ENCODE results near the gene PITPNB.

Gene PITPNB

DNA sequence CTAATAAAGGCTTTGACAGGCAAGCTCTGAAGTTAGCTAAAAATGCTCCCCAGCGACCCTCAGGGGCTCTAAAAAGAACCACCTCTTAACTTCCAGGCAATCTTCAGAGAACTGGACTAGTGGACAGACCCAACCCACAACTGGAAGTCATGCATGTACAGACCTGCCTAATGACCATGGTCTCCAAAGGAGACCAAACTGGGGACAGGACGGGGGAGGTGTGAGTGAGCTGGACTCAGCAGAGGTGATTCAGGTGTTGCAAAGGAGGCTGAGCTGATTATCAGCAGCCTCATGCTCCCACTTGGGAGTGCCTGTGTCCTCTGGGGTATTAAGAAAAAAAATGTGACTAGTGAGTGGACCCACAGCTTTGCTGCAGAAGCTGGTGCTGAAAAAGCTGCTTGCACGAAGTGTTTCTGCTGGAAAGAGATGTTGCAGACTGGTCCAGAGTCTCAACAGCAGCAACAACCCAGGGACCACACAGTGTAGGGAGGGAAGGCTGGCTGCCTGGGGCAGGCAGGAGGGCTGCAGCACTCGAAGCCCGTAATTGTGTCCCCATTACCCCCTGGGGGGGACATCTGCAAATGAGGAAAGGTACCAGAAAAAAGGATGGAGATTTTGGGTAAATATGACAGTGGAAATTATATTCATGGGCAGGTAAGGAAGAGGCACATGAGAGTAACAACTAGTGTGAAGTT, 35.3 kb downstream of the PITPNB start:
- no peak overlapping the region for H3K9ac ChIP-seq (ENCODE audit: low read length)
- H3K4me2 ChIP-seq (ENCODE audit: low read length), result no peak overlapping the region
- TF ChIP-seq, protein P1, sequence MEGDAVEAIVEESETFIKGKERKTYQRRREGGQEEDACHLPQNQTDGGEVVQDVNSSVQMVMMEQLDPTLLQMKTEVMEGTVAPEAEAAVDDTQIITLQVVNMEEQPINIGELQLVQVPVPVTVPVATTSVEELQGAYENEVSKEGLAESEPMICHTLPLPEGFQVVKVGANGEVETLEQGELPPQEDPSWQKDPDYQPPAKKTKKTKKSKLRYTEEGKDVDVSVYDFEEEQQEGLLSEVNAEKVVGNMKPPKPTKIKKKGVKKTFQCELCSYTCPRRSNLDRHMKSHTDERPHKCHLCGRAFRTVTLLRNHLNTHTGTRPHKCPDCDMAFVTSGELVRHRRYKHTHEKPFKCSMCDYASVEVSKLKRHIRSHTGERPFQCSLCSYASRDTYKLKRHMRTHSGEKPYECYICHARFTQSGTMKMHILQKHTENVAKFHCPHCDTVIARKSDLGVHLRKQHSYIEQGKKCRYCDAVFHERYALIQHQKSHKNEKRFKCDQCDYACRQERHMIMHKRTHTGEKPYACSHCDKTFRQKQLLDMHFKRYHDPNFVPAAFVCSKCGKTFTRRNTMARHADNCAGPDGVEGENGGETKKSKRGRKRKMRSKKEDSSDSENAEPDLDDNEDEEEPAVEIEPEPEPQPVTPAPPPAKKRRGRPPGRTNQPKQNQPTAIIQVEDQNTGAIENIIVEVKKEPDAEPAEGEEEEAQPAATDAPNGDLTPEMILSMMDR (IDR thresholded peaks at IDR 0.05; ENCODE audit: low read length), result no peak
- TF ChIP-seq EZH2 (IDR thresholded peaks at IDR 0.05; ENCODE audit: borderline replicate concordance, low read length), result no peak
- H3F3A ChIP-seq (ENCODE audit: insufficient read depth, low read length), result no peaks in the 10 kb centered on the region
- no peaks in the 10 kb centered on the region for H3K9me2 ChIP-seq (ENCODE audit: low read depth, low read length)
- H2AFZ ChIP-seq (ENCODE audit: low read length), result no peak overlapping the region
- H3K27me3 ChIP-seq (ENCODE audit: insufficient read depth, low read length), result no peaks in the 10 kb centered on the region
- no peak overlapping the region for H3K27ac ChIP-seq (ENCODE audit: low read depth, low read length, poor library complexity, severe bottlenecking)
- H3K9me3 ChIP-seq (ENCODE audit: low read length), result no peaks in the 10 kb centered on the region
- H3K79me2 ChIP-seq (ENCODE audit: insufficient read depth, low read length), result no peaks in the 10 kb centered on the region
- peaks cover 43% of the 10 kb centered on the region for H3K36me3 ChIP-seq (ENCODE audit: insufficient read depth, low read length)
- H3K4me1 ChIP-seq (ENCODE audit: insufficient read depth, low read length, severe bottlenecking), result no peaks in the 10 kb centered on the region
- H3K4me3 ChIP-seq (ENCODE audit: low read depth, low read length, poor library complexity, severe bottlenecking), result no peak overlapping the region
- no peaks in the 10 kb centered on the region for H4K20me1 ChIP-seq (ENCODE audit: insufficient read depth, low read length)

- Histone ChIP-seq H3K4me1 (ENCODE audit: insufficient read depth, low read length, severe bottlenecking) (no peaks in the 10 kb centered on the region), H3K36me3 (ENCODE audit: insufficient read depth, low read length) (peaks cover 32% of the 10 kb centered on the region), H3K9ac (ENCODE audit: low read length) (no peak overlapping the region), H3K9me3 (ENCODE audit: low read length) (no peaks in the 10 kb centered on the region), H3F3A (ENCODE audit: insufficient read depth, low read length) (no peaks in the 10 kb centered on the region), H3K27me3 (ENCODE audit: insufficient read depth, low read length) (no peaks in the 10 kb centered on the region), H3K27ac (ENCODE audit: low read depth, low read length, poor library complexity, severe bottlenecking) (no peak overlapping the region), H4K20me1 (ENCODE audit: insufficient read depth, low read length) (no peaks in the 10 kb centered on the region), H3K79me2 (ENCODE audit: insufficient read depth, low read length) (no peaks in the 10 kb centered on the region), H3K4me3 (ENCODE audit: low read depth, low read length, poor library complexity, severe bottlenecking) (no peak overlapping the region), H3K9me2 (ENCODE audit: low read depth, low read length) (no peaks in the 10 kb centered on the region), H3K4me2 (ENCODE audit: low read length) (no peak overlapping the region), H2AFZ (ENCODE audit: low read length) (no peak overlapping the region)
- no peak for TF ChIP-seq EZH2 (IDR thresholded peaks at IDR 0.05; ENCODE audit: borderline replicate concordance, low read length)
- TF ChIP-seq, protein P1 (IDR thresholded peaks at IDR 0.05; ENCODE audit: low read length), result no peak
These were observed 36.4 kb downstream of the PITPNB start for GRCh38 chr22:27882507-27883290.

GRCh38 chr22:27881421-27881820, 37.6 kb downstream of the PITPNB start:
- TF ChIP-seq, protein P1 (IDR thresholded peaks at IDR 0.05; ENCODE audit: low read length), result no peak
- no peak for TF ChIP-seq EZH2 (IDR thresholded peaks at IDR 0.05; ENCODE audit: borderline replicate concordance, low read length)
- H3K27me3 ChIP-seq (ENCODE audit: insufficient read depth, low read length), result no peaks in the 10 kb centered on the region
- no peaks in the 10 kb centered on the region for H3K4me1 ChIP-seq (ENCODE audit: insufficient read depth, low read length, severe bottlenecking)
- H4K20me1 ChIP-seq (ENCODE audit: insufficient read depth, low read length), result no peaks in the 10 kb centered on the region
- no peak overlapping the region for H3K4me3 ChIP-seq (ENCODE audit: low read depth, low read length, poor library complexity, severe bottlenecking)
- no peak overlapping the region for H3K4me2 ChIP-seq (ENCODE audit: low read length)
- no peak overlapping the region for H3K27ac ChIP-seq (ENCODE audit: low read depth, low read length, poor library complexity, severe bottlenecking)
- peaks cover 26% of the 10 kb centered on the region for H3K36me3 ChIP-seq (ENCODE audit: insufficient read depth, low read length)
- H3K9me2 ChIP-seq (ENCODE audit: low read depth, low read length), result no peaks in the 10 kb centered on the region
- H3K9ac ChIP-seq (ENCODE audit: low read length), result no peak overlapping the region
- H3K79me2 ChIP-seq (ENCODE audit: insufficient read depth, low read length), result no peaks in the 10 kb centered on the region
- H3F3A ChIP-seq (ENCODE audit: insufficient read depth, low read length), result no peaks in the 10 kb centered on the region
- no peak overlapping the region for H2AFZ ChIP-seq (ENCODE audit: low read length)
- no peaks in the 10 kb centered on the region for H3K9me3 ChIP-seq (ENCODE audit: low read length)
